Hematopoietic multipotent progenitor cell (in vitro differentiated cells): ENCODE data around the gene HSPA12A. TPM values are rescaled to one million over a fixed set of nuclear protein-coding genes. Genes with fewer than 3 reads are reported as not detected.

ENCODE experiments used
- DNase-seq, 3 donors: peaks; one replicate each; pipeline ENCODE4 v3.0.0-alpha.2; 2011 to 2015; ENCODE audit warnings: low read depth in 2 of 3, low spot score in 2 of 3
- total RNA-seq: library from RNA; depleted of rRNA; stranded (reverse); fragments of >200 nt; gene quantifications from one replicate; pipeline ENCODE4 v1.2.3, GENCODE V29; 2012

HSPA12A gene
- total RNA-seq, 1 donor: 0.54 TPM

DNA sequence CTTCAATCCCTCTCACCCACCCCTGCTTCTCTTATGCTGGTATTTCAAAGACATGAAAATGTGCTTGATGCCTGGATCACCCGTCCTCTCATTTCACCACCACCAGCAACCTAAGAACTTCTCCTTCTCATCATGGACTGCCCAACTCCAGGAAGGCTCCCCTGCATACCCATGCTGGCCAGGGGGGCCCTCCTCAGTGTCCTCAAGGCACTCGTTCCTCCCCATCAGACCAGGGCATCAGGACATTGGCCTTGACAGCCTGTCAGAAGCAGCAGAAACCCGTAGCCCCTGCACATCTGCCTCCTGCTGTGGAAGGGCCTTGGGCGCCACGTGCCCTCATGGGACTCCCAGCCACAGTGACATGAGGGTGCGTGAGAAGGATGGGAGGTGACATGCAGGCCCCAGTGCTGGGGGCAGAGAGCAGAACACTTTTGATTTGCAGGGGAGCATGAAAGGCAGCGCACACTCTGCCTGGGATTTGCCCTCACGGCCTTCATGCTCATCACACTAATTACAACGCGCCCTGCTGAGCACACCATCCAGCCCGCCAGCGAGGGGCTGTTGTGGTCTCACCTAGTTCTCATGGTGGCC is 1.9 kb upstream of the HSPA12A start:
- DNase-seq: peak in 1 of 3 donors; percentile 12

DNA sequence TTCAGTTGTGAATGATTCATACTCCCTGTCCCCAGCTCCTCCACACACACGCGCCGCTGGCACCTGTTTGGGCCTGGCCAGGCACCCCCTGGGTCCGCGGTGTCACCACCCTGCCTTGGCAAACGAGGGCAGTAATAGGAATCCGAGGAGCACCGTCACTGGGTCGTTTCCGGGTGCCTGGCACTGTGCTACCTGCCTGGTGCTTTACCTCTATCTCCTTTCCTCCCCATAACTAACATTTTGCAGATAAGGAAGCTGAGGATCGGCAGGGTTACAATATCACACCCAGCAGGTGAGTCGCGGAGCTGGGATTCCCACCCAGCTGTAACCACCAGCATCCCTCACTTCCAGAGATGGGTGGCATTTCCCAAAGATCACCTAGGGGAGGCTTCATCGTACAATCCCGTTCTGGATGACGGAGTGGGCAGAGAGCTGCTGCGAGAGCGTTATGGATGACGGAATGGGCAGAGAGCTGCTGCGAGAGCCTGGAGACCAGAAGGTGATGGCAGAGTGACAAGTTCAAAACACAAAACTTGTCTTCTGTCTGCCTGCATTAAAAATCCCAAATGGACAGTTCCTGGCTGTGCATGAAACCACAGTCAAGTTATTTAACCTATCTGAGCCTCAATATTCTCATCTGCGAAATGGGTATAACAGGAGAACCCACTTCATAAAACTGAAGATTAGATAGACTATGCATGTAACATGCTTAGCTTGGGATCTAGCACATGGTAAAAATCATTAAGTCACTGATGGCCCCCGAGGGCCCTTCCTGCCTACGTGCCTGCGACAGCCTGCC is 1.1 kb upstream of the HSPA12A start:
- no peak for DNase-seq

DNA sequence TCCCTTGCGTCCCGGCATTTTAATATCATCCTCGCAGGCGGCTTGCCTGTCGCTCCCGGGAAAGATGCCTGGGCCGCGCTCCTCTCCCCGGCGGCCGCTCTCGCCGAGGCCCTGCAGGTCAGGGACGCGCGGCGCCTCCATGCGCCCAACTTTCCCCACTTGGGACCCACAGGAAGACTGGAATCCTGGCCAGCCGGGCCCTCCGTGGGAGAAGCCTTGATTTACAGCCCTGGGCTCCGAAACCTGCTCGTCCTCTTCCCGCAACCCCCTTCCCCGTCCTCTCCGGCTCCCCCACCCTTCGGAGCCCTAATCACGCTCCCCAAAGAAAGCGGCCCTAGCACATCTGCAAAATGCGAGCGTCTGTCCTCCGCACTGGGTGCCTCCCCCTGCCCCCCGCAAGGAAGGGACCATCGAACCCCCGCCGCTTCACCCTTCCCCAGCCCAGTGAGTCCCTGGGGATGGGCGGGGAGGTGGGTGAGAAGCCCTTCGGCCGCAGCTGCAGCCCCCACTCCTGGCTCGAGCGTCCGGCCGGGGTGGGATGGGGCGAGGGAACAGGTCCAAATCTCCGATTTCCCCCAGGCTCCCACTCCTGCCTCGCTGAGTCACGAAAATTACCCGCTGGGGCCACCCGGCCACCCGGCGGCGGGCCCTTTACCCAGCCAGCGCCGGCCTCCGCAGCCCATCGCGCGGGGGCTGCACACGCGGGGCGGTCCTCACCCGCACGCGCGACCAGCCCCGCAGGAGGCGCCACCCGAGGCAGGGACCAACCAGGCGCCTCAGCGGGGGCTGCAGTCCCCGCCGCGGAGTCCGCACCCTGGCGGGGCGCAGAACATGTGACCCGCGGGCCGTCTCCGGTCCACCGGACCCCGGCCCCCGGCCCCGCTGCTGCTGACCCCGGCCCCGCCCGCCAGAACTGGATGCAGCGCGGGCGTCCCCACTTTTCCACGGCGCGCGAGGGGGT is 695 bp downstream of the HSPA12A start:
- DNase-seq: peak in 1 of 3 donors; percentile 5

GRCh38 chr10:116740971-116741370 is 1.4 kb downstream of the HSPA12A start:
- DNase-seq: no peak

DNA sequence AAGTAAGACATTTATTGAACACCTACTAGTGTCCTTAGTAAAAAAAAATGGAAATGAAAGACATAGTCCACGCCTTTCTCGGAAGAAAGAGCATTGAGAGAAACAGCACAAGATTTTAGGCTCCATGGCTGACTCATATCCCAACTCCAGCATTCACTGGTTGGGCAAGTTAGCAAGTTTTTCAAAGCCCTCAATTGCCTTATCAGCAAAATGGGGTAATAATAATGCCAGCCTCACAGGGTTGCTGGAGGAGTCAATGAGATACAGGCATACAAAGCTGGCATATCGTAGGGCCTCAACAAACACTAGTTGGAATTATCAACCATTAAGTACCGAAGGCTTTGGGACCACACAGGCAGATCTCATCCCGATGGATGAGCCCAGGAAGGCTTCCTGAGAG is 4.0 kb downstream of the HSPA12A start:
- no peak for DNase-seq

DNA sequence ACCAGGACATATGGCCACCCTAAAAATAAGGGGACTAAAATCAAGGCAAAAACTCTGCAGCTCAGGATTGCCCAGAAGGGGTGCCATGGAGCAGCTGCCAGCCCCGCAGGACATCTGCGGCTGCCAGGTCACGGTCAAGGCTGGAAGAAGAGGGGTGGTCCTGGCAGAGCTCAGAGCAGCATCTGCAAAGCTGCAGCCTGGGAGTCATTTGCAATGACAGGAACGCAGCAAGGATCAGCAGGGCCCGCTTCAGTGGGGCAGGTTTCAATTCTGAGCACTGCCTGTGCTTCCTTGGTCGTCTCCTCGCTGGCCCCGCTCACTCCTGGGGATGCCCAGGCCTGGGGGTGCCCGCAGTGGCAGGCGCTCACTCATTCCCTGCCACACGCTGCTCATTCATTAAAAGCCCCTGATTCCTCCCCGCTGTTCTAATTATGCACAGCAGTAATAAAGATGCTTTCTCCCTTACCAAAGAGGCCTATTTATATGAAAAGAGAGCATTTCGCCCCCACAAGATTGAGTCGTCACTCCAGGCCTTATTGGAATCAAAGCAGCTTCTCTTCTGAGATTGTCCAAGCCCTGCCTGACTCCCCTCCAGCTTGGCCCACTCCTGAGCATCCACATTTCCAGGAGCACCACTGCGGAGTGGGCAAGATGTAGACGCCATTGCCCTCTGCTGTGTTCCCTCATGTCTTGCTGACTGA is 4.6 kb downstream of the HSPA12A start:
- no peak for DNase-seq

GRCh38 chr10:116733566-116733965 is 8.8 kb downstream of the HSPA12A start:
- no peak for DNase-seq

DNA sequence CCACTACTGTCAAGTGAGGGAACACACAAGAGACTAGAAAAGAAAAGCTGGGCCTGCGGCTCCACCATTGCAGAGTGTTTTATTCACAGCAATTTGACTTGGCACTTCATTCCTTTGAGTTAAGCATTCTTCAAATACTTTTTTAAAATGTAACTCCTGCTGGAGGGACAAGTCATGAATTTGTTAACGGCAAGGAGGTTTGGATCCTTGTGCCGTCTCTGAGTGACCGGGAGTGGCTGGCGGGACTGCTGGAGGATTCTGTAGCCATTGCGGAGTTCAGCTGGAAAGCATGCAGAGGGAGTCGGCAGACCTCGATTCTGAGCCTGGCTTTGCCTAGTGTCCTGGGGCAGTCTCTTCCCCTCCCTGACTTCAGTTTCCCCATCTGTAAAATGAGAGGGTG is 9.8 kb downstream of the HSPA12A start:
- no peak for DNase-seq

- DNase-seq: no peak
Observed at GRCh38 chr10:116730464-116731260, 11.7 kb downstream of the HSPA12A start.

- no peak for DNase-seq
Observed at GRCh38 chr10:116729243-116729642, 13.1 kb downstream of the HSPA12A start.

DNA sequence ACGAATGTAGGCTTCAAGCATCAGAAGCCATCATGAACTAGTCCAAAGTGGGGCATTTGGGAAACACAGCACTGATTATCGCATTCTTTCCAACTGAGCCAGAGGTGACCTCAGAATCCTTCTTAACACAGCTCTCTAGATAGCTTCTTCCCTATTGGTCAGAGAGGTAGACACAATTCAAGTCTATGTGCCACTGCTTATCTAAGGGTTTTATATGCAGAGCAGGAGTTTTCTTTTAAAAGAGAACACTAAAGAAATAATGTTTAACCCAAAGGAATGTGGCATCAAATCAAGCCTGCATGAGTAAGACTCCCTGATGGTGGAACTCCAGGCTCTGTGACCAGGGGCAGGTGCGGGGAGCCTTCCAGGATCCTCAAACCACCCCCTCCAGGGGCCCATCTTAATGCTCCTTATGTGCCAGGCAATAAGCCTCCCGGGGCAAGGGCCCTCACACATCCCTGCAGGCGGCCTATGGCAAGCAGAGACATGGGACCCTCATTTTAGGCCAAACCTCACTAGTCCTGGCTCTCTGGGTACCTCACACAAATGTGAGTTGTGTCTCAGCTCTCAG is 13.8 kb downstream of the HSPA12A start:
- no peak for DNase-seq

DNA sequence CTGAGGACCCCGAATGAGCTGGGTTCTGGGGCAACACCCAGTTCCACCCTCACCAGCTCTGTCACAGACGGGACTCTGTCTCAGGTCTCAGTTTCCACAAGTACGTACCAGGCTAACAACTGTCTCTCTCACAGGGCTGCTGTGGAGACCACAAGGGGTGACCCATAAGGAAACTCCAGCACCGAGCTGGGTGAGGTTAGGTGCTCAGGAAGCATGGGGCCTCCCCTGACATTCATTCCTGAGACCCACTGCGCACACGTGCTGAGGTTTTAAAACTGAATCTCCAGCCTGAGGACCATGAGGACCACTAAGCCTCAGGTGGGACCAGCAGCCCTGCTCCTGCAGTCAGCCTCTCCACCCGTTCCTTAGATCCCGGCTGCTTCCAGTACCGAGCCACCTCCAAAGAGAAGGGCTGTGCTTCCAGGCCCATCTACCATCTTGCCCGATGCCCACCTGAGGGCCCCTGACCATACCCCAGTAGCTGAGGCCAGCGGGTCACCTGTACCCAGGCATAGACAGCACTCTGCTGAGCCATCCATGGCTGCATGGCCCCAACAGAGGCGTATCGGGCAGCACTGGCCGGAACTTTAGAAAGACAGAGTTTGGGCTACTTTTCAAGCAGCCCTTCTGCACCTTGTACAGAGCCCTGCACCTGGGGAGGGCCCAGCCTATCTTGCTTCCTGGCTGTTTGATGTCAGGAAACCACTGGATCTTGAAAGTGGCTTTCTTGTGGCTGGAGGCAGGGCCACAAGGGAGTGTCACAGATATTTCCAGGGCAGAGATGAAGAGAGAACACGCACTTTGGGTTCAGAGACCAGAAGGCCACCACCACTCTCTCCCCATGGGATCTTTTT is 18.7 kb downstream of the HSPA12A start:
- DNase-seq: peak in 1 of 3 donors; percentile 29

DNA sequence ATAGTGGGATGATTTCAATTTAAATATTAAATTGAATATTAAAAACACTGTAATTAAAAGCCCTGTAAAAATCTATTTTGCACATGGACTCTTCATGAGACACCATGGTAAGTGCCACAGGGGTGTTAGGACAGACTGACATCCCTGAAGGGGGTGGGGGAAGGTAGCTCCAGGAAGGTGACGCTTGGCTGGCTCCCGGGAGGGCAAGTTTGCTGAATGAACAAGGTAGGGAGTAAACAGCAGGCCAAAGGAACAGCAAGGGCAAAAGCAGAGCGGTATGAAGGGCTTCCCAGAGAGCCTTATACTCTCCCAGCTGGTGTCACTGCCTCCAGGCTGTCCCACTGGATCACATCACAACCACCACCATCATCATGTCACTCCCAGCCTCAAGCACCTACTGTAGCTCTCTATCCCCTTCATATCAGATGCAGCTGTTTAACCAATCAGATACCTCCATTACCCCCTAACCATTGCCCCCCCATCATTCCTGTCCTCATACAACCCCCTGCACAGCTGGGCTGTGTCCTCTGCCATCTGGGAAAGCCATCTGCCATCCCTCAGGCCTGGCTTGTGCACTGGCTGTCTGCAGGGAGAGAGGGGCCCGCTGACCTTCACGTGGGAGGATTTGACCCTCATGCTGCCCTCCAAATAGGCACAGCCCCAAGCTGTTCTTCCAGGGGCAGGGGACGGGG is 19.5 kb downstream of the HSPA12A start:
- no peak for DNase-seq

DNA sequence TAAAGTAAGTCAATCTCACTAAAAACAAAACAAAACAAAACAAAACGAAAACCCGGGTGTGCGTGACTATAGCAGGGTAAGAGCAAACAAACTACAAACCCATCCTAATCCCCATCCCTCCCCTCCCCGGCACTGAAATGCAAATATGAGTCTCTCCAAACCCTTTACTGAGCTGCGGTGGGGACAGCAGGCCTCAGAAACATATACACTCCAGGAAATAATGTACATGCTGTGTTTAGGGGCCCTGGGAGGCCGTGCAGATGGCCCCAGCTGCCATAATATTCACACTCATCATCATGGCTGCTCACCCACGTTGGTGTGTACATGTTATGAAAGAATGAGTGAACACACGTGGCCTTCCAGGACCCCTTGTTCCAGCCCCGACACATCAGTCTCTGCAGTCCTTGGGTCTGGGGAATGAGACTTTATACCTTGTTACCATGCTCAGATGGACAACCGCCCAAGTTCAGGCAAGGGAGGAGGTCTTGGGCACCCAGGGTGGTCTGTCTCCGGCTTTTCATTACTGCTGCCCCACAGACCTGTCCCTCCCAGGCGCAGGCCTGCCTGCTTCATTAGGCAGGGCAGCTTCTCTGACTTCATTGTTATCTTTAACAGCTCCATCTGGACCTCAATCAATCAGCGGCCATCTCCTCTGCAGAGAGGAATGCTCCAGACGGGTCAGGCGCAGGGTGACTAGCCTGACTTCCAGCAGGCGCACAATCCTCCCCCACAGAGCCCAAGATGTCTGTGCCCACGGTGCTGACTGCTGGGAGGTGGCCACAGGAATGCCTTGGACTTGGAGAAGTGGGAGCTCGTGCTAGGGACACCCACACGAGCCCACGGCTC is 20.6 kb downstream of the HSPA12A start:
- DNase-seq: no peak

- no peak for DNase-seq
Observed at GRCh38 chr10:116720668-116721546, 21.5 kb downstream of the HSPA12A start.

- no peak for DNase-seq
Observed at GRCh38 chr10:116720241-116720643, 22.1 kb downstream of the HSPA12A start.
